HL-60 (cell line): ENCODE results near the gene SLC35E3.

ENCODE experiments used
- DNase-seq, 2 experiments: peaks; one replicate each; pipeline ENCODE4 v3.0.0-alpha.2; 2010 to 2020; ENCODE audit warnings: low read depth in 1 of 2, low spot score in 1 of 2
- H3K27ac ChIP-seq: fragments of 250-450 bp; sonication (Bioruptor Pico); replicated peaks from 2 replicates; pipeline ENCODE4 v1.5.1; 2020; ENCODE audit warnings: mild to moderate bottlenecking, moderate library complexity
- H3K27me3 ChIP-seq: fragments of 250-450 bp; sonication (Bioruptor Pico); 2 replicates; pipeline ENCODE4 v1.5.1; 2021; ENCODE audit warnings: mild to moderate bottlenecking, moderate library complexity; ENCODE audit not compliant: insufficient read depth, poor library complexity, severe bottlenecking
- H3K4me3 ChIP-seq: replicated peaks from 2 replicates; pipeline ENCODE4 v1.5.1; 2011; ENCODE audit warnings: mild to moderate bottlenecking, control low read depth, low read length; ENCODE audit not compliant: insufficient read depth
- CTCF ChIP-seq: IDR thresholded peaks from one replicate; pipeline ENCODE4 v1.5.1; 2011; ENCODE audit warnings: low read length, control low read depth, inconsistent platforms; ENCODE audit not compliant: insufficient read depth
- GABPA ChIP-seq: IDR thresholded peaks from 2 replicates; pipeline ENCODE4 v1.6.1; 2012; ENCODE audit warnings: low read depth
- POLR2AphosphoS5 ChIP-seq: IDR thresholded peaks from 2 replicates; pipeline ENCODE4 v1.6.1; 2012; ENCODE audit warnings: low read depth
- REST ChIP-seq: IDR thresholded peaks from 2 replicates; pipeline ENCODE4 v1.6.1; 2012; ENCODE audit warnings: low read depth; ENCODE audit not compliant: insufficient replicate concordance
- SPI1 ChIP-seq: IDR thresholded peaks from 2 replicates; pipeline ENCODE4 v1.6.1; 2012; ENCODE audit warnings: low read depth, mild to moderate bottlenecking, borderline replicate concordance

The SLC35E3 gene

GRCh38 chr12:68733661-68734071 lies 12.3 kb upstream of the SLC35E3 start:
- no peak overlapping the region for H3K4me3 ChIP-seq
- TF ChIP-seq REST (no peak), GABPA (no peak), POLR2AphosphoS5 (no peak), CTCF (no peak), SPI1 (no peak)
- no peak overlapping the region for H3K27ac ChIP-seq
- no peak for DNase-seq
- H3K27me3 ChIP-seq: no peaks in the 10 kb centered on the region

- DNase-seq: no peak
- TF ChIP-seq CTCF: no peak
- no peak for TF ChIP-seq POLR2AphosphoS5
- no peak for TF ChIP-seq REST
- no peak for TF ChIP-seq SPI1
- no peak for TF ChIP-seq GABPA
- no peak overlapping the region for H3K4me3 ChIP-seq
- H3K27ac ChIP-seq: no peak overlapping the region
- no peaks in the 10 kb centered on the region for H3K27me3 ChIP-seq
These were observed 6.1 kb upstream of the SLC35E3 start for GRCh38 chr12:68739891-68740290.

GRCh38 chr12:68743356-68743755 lies 2.6 kb upstream of the SLC35E3 start:
- peak overlapping the region; percentile 61 for H3K27ac ChIP-seq
- TF ChIP-seq SPI1 (no peak), CTCF (no peak), GABPA (no peak), POLR2AphosphoS5 (no peak), REST (no peak)
- no peaks in the 10 kb centered on the region for H3K27me3 ChIP-seq
- peak in 1 of 2 experiments; percentile 62 for DNase-seq
- no peak overlapping the region for H3K4me3 ChIP-seq
